HG03025 (cell line): Measurements from ENCODE around the gene MAPK10.

Source experiments
- ATAC-seq: cut with Tn5 transposase; IDR thresholded peaks from one replicate; pipeline ENCODE4 v1.9.1; 2021; ENCODE audit warnings: mild to moderate bottlenecking, moderate library complexity; ENCODE audit not compliant: unreplicated experiment, low FRiP score

The MAPK10 gene

DNA sequence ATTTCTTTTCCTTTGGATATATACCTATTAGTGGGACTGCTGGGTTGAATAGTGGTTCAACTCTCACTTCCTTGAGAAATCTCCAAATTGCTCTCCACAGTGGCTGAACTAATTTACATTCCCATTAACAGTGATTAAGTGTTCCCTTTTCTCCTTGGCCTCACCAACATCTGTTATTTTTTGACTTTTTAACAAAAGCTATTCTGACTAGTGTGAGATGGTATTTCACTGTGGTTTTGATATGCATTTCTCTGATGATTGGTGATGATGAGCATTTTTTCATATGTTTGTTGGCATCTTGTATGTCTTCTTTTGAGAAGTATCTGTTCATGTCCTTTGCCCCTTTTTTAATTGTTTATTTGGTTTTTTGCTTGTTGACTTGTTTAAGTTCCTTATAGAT, 413.0 kb downstream of the MAPK10 start:
- no peak for ATAC-seq

DNA sequence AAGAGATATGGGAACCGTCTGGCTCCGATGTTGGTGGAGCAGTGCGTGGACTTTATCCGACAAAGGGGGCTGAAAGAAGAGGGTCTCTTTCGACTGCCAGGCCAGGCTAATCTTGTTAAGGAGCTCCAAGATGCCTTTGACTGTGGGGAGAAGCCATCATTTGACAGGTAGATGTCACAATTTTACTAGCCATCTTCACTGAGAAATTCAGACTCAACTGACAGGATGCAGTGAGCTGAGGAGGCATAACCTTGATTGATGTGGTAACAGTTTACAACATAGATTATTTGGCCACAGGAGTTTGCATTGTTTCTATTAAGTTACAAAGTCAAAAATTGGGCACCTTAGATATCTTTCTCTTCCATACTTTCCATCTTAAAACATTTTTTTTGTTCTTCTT, 417.7 kb downstream of the MAPK10 start:
- no peak for ATAC-seq

DNA sequence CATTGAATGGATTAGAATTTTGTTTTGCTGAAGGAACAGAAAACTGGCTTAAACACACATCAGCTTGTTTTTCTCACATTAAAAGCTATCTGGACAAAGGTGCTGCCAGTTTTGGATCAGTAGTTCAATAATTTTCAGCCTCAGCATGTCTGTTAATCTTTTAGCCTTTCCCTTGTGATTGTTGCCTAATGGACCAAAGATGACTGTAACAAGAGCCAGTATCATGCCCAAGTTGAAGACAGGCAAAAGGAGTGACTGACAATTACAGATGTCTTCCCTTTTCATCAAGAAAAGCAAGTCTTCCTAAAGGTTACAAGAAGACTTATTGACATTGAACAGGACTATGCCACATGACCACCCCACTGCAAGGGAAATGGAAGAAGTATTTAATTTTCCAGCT, 419.7 kb downstream of the MAPK10 start:
- ATAC-seq: no peak
